Skeletal muscle tissue (tissue), 4 donors: ENCODE results near the gene ATRIP. TPM values are rescaled to one million over a fixed set of nuclear protein-coding genes. Genes with fewer than 3 reads are reported as not detected.
"Not testable (repeated sequence)": the region's sequence is repeated elsewhere in the genome, so short reads cannot be mapped to it uniquely, and the experiment has no call there.

Source experiments
- H3K27ac ChIP-seq: one replicate; pipeline ENCODE4 v1.7.0; 2013; ENCODE audit warnings: mild to moderate bottlenecking, low read depth, low read length, inconsistent platforms
- H3K27me3 ChIP-seq, 3 donors: one replicate each; pipeline ENCODE4 v1.7.0; 2013; ENCODE audit warnings: low read length in 3 of 3; ENCODE audit not compliant: control insufficient read depth in 3 of 3, insufficient read depth in 3 of 3
- H3K36me3 ChIP-seq, 3 donors: one replicate each; pipeline ENCODE4 v1.7.0; 2013; ENCODE audit warnings: low read length in 3 of 3; ENCODE audit not compliant: control insufficient read depth in 3 of 3, insufficient read depth in 3 of 3
- H3K4me1 ChIP-seq, 3 donors: one replicate each; pipeline ENCODE4 v1.7.0; 2013; ENCODE audit warnings: low read length in 3 of 3, mild to moderate bottlenecking in 3 of 3; ENCODE audit not compliant: control insufficient read depth in 3 of 3, insufficient read depth in 3 of 3
- H3K4me3 ChIP-seq, 3 donors: one replicate each; pipeline ENCODE4 v1.7.0; 2013; ENCODE audit warnings: low read length in 3 of 3
- H3K9ac ChIP-seq, 3 donors: one replicate each; pipeline ENCODE4 v1.7.0; 2013; ENCODE audit warnings: low read length in 3 of 3, mild to moderate bottlenecking in 3 of 3, moderate library complexity in 2 of 3, low read depth in 1 of 3
- H3K9me3 ChIP-seq, 3 donors: one replicate each; pipeline ENCODE4 v1.7.0; 2013; ENCODE audit warnings: low read length in 3 of 3; ENCODE audit not compliant: control insufficient read depth in 3 of 3
- total RNA-seq: library from RNA; depleted of rRNA; stranded (reverse); fragments of >200 nt; gene quantifications from one replicate; pipeline ENCODE4 v1.2.3, GENCODE V29; 2014
- donor health status: Osteomylitis.

The ATRIP gene
- total RNA-seq, 1 donor from 2014 or later: 4.7 TPM

DNA sequence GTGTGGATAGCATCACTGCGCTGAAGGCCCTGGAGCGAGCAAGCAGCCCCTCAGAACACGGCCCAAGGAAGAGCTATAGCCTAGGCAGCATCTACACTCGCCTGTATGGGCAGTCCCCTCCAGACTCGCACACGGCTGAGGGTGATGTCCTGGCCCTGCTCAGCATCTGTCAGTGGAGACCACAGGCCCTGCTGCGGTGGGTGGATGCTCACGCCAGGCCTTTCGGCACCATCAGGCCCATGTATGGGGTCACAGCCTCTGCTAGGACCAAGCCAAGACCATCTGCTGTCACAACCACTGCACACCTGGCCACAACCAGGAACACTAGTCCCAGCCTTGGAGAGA lies 20.5 kb downstream of the ATRIP start:
- peaks cover 19 to 29% (median 23%) of the 10 kb centered on the region in 3 donors for H3K36me3 ChIP-seq
- H3K4me3 ChIP-seq: peak overlapping the region; percentile 84 to 90 (median 88)
- H3K27me3 ChIP-seq: no peaks in the 10 kb centered on the region
- H3K9me3 ChIP-seq: no peaks in the 10 kb centered on the region
- peak overlapping the region; percentile 100 for H3K27ac ChIP-seq
- peak overlapping the region; percentile 91 to 98 (median 92) for H3K9ac ChIP-seq
- H3K4me1 ChIP-seq: peaks cover 52 to 64% (median 60%) of the 10 kb centered on the region in 3 donors

- peaks cover 52 to 65% (median 62%) of the 10 kb centered on the region in 3 donors for H3K4me1 ChIP-seq
- no peaks in the 10 kb centered on the region for H3K27me3 ChIP-seq
- no peaks in the 10 kb centered on the region for H3K9me3 ChIP-seq
- peak overlapping the region; percentile 91 to 98 (median 92) for H3K9ac ChIP-seq
- peaks cover 19 to 29% (median 23%) of the 10 kb centered on the region in 3 donors for H3K36me3 ChIP-seq
- peak overlapping the region; percentile 84 to 90 (median 88) for H3K4me3 ChIP-seq
- peak overlapping the region; percentile 100 for H3K27ac ChIP-seq
These were observed 21.1 kb downstream of the ATRIP start for GRCh38 chr3:48467473-48468267.

GRCh38 chr3:48468329-48468731 lies 21.8 kb downstream of the ATRIP start:
- Histone ChIP-seq H3K4me3 (no peak overlapping the region), H3K9me3 (no peaks in the 10 kb centered on the region), H3K36me3 (peaks cover 19 to 29% (median 23%) of the 10 kb centered on the region in 3 donors), H3K27ac (peak overlapping the region; percentile 100), H3K9ac (peak overlapping the region; percentile 16 to 91 (median 57)), H3K4me1 (peaks cover 54 to 70% (median 67%) of the 10 kb centered on the region in 3 donors), H3K27me3 (no peaks in the 10 kb centered on the region)

GRCh38 chr3:48469046-48469915 lies 22.7 kb downstream of the ATRIP start:
- peak overlapping the region in 1 of 3 donors; percentile 13 for H3K4me3 ChIP-seq
- no peaks in the 10 kb centered on the region for H3K9me3 ChIP-seq
- H3K4me1 ChIP-seq: peaks cover 57 to 74% (median 69%) of the 10 kb centered on the region in 3 donors
- H3K9ac ChIP-seq: peak overlapping the region in 2 of 3 donors; percentile 12 to 25
- H3K36me3 ChIP-seq: peaks cover 18 to 27% (median 23%) of the 10 kb centered on the region in 3 donors
- H3K27ac ChIP-seq: no peak overlapping the region
- no peaks in the 10 kb centered on the region for H3K27me3 ChIP-seq

DNA sequence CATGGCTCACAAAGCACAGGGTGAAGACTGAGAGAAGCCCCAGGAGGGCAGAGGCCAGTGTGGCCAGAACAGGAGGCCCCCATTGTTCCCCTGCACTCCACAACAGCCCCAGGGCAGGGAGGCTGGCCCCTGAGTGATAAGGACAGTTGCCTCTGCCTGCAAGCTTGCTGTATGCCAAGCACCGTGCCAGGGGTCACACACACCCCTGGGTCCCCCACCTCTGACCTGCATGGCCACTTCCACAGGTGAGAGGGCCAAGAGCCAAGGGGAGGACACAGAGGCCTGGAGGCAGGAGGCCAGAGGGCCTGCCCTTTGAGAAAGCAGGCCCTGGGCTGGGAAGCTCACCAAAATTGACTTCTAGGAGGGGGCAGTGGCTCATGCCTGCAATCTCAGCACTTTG lies 23.7 kb downstream of the ATRIP start:
- peaks cover 18 to 25% (median 23%) of the 10 kb centered on the region in 3 donors for H3K36me3 ChIP-seq
- H3K9me3 ChIP-seq: no peaks in the 10 kb centered on the region
- no peak overlapping the region for H3K4me3 ChIP-seq
- H3K4me1 ChIP-seq: peaks cover 51 to 66% (median 60%) of the 10 kb centered on the region in 3 donors
- peak overlapping the region in 2 of 3 donors; percentile 32 to 60 for H3K9ac ChIP-seq
- no peaks in the 10 kb centered on the region for H3K27me3 ChIP-seq
- H3K27ac ChIP-seq: no peak overlapping the region

DNA sequence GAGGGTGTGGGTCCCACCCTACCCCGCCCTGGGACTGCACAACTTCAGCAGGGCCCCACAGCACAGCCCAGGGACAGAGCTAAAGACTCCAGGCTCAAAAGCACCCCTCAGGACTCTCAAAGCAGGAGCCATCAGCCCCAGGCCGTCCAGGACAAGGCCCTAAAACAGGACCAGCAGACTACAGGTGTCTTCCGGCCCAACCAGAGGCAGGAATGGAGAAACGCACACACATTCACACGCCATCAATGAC lies 26.1 kb downstream of the ATRIP start:
- Histone ChIP-seq H3K9ac (peak overlapping the region; percentile 72 to 90 (median 89)), H3K4me3 (peak overlapping the region; percentile 74 to 97 (median 92)), H3K9me3 (no peaks in the 10 kb centered on the region), H3K4me1 (peaks cover 32 to 45% (median 38%) of the 10 kb centered on the region in 3 donors), H3K36me3 (peaks cover 13 to 18% (median 17%) of the 10 kb centered on the region in 3 donors), H3K27me3 (no peaks in the 10 kb centered on the region), H3K27ac (peak overlapping the region; percentile 87)

DNA sequence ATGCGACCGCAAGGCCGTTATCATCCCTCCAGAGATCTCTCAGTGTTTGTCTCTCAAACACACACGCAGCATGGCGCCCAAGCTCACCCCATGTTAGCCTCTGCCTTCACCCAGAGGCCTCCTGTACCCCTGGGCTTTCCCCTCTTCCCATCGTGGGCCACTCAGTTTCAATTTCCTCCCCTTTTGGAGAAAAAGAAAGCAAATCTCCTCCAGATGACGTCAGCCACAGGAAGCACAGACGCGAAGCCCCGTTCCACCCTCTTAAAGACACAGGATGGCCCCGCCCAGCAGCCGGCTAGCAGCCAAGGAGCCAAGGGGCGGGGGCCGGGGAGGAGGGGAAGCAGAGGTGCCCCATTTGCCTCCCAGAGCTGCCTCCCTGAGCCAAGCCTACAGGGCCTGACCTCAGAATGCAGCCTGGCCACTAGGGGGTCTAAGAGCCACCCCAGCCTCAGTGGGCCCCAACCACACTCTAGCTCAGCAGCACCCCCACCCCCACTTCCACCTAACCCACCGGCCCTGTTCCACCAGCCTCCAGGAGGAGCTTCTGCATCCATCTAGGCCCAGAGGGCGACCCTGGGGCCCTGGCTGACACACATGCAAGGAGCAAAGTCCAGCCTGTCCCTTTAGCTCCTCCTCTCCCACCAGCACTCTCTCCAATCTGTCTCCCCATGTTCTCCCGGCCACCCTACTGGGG lies 26.5 kb downstream of the ATRIP start:
- peaks cover 8 to 18% (median 13%) of the 10 kb centered on the region in 3 donors for H3K36me3 ChIP-seq
- H3K9me3 ChIP-seq: no peaks in the 10 kb centered on the region
- H3K27me3 ChIP-seq: no peaks in the 10 kb centered on the region
- H3K4me3 ChIP-seq: peak overlapping the region; percentile 74 to 97 (median 92)
- H3K27ac ChIP-seq: peak overlapping the region; percentile 87
- peaks cover 27 to 40% (median 33%) of the 10 kb centered on the region in 3 donors for H3K4me1 ChIP-seq
- peak overlapping the region; percentile 72 to 90 (median 89) for H3K9ac ChIP-seq

DNA sequence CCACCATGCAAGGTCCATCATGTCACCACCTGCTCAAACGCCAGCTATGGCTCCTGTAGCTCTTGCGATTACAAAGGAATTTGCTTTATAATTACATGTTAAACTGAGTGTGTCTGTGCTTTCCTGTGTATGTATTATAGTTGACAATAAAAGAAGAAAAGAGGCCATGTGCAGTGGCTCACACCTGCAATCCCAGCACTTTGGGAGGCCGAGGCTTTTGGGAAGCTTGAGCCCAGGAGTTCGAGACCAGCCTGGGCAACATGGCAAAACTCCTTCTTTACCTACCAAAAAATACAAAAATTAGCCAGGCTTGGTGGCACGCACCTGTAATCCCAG lies 27.0 kb downstream of the ATRIP start:
- Histone ChIP-seq H3K9ac (peak overlapping the region in 2 of 3 donors; percentile 70 to 90), H3K4me3 (peak overlapping the region in 2 of 3 donors; percentile 92 to 97)

GRCh38 chr3:48474031-48474430 lies 27.5 kb downstream of the ATRIP start:
- not testable (repeated sequence) for H3K27ac ChIP-seq, H3K36me3 ChIP-seq, H3K4me3 ChIP-seq, H3K9me3 ChIP-seq, H3K9ac ChIP-seq, H3K27me3 ChIP-seq
- peaks cover 17 to 34% (median 23%) of the 10 kb centered on the region in 3 donors for H3K4me1 ChIP-seq

More for the DNA sequence above, 27.0 kb downstream of the ATRIP start:
- H3K4me1 ChIP-seq: peaks cover 22 to 35% (median 28%) of the 10 kb centered on the region in 3 donors
- no peaks in the 10 kb centered on the region for H3K9me3 ChIP-seq
- peak overlapping the region; percentile 87 for H3K27ac ChIP-seq
- H3K36me3 ChIP-seq: peaks cover 4 to 13% (median 9%) of the 10 kb centered on the region in 3 donors
- no peaks in the 10 kb centered on the region for H3K27me3 ChIP-seq
